Measurements from ENCODE around the gene PSTPIP2. TPM values are rescaled to one million over a fixed set of nuclear protein-coding genes. Genes with fewer than 3 reads are reported as not detected.
"Not testable (repeated sequence)": the region's sequence is repeated elsewhere in the genome, so short reads cannot be mapped to it uniquely, and the experiment has no call there.

PSTPIP2 gene
- total and polyA plus RNA-seq, 5 experiments from 2014 or later: 6.6 to 17.2 (median 10.9) TPM

- Mint-ChIP-seq H3K4me1 (peaks cover 11 to 51% (median 44%) of the 10 kb centered on the region in 4 donors), H3K27ac (peak overlapping the region; percentile 75 to 98 (median 92)), H3K9me3 (peaks cover 0 to 18% (median 7%) of the 10 kb centered on the region in 9 donors), H3K36me3 (peaks cover 6 to 17% (median 11%) of the 10 kb centered on the region in 3 donors), H3K4me3 (peak overlapping the region; percentile 57 to 85 (median 74)), H3K27me3 (no peaks in the 10 kb centered on the region)
- DNase-seq (peak in 7 of 10 donors; percentile 2 to 33 (median 20)), ATAC-seq (peak; percentile 85 to 90)
- POLR2A ChIA-PET: interaction anchor here (1.0 to 1.1 kb wide), 2 partner anchors 9 to 43 kb away, joined by 3 read pairs; no protein-coding TSS in a partner anchor
Observed at GRCh38 chr18:45998244-45998643, 73.8 kb downstream of the PSTPIP2 start.

- peak overlapping the region; percentile 62 to 85 (median 77) for H3K4me3 Mint-ChIP-seq
- peaks cover 0 to 14% (median 6%) of the 10 kb centered on the region in 9 donors for H3K9me3 Mint-ChIP-seq
- DNase-seq: peak in 6 of 10 donors; percentile 8 to 65 (median 24)
- H3K4me1 Mint-ChIP-seq: peaks cover 11 to 51% (median 44%) of the 10 kb centered on the region in 4 donors
- no peaks in the 10 kb centered on the region for H3K27me3 Mint-ChIP-seq
- H3K36me3 Mint-ChIP-seq: peaks cover 7 to 12% (median 8%) of the 10 kb centered on the region in 3 donors
- peak overlapping the region; percentile 75 to 98 (median 92) for H3K27ac Mint-ChIP-seq
- POLR2A ChIA-PET: interaction anchor here (0.7 to 1.1 kb wide), 4 partner anchors 9 to 332 kb away, joined by 3 to 4 read pairs (median 4); no protein-coding TSS in a partner anchor
- ATAC-seq: peak; percentile 60 to 71
Observed at GRCh38 chr18:45997700-45998151, 74.3 kb downstream of the PSTPIP2 start.

GRCh38 chr18:45995461-45995860, 76.6 kb downstream of the PSTPIP2 start:
- Mint-ChIP-seq H3K27ac (peak overlapping the region in 5 of 10 donors; percentile 31 to 77 (median 58)), H3K4me1 (peaks cover 10 to 43% (median 34%) of the 10 kb centered on the region in 4 donors)
- POLR2A ChIA-PET: no interaction called here

GRCh38 chr18:45993438-45993837, 78.6 kb downstream of the PSTPIP2 start:
- Mint-ChIP-seq H3K9me3 (no peaks in the 10 kb centered on the region), H3K27ac (no peak overlapping the region), H3K27me3 (no peaks in the 10 kb centered on the region), H3K4me1 (peaks cover 2 to 26% (median 22%) of the 10 kb centered on the region in 4 donors), H3K36me3 (peaks cover 0 to 29% (median 22%) of the 10 kb centered on the region in 3 donors), H3K4me3 (no peak overlapping the region)
- ATAC-seq: no peak
- POLR2A ChIA-PET: no interaction called here
- no peak for DNase-seq

More at GRCh38 chr18:45995461-45995860, 76.6 kb downstream of the PSTPIP2 start:
- DNase-seq (no peak), ATAC-seq (no peak)
- H3K9me3 Mint-ChIP-seq: no peaks in the 10 kb centered on the region
- H3K4me3 Mint-ChIP-seq: peak overlapping the region in 1 of 10 donors; percentile 3
- H3K27me3 Mint-ChIP-seq: no peaks in the 10 kb centered on the region
- peaks cover 0 to 12% (median 8%) of the 10 kb centered on the region in 3 donors for H3K36me3 Mint-ChIP-seq

- Mint-ChIP-seq H3K36me3 (peaks cover 5 to 38% (median 25%) of the 10 kb centered on the region in 3 donors), H3K4me1 (peaks cover 2 to 18% (median 13%) of the 10 kb centered on the region in 4 donors)
- H3K27me3 Mint-ChIP-seq, ATAC-seq, POLR2A ChIA-PET, H3K9me3 Mint-ChIP-seq, DNase-seq, H3K4me3 Mint-ChIP-seq, H3K27ac Mint-ChIP-seq: not testable (repeated sequence)
Observed at GRCh38 chr18:45992527-45992926, 79.5 kb downstream of the PSTPIP2 start.

- Mint-ChIP-seq H3K27ac (no peak overlapping the region), H3K4me3 (no peak overlapping the region), H3K27me3 (no peaks in the 10 kb centered on the region), H3K36me3 (peaks cover 5 to 41% (median 28%) of the 10 kb centered on the region in 3 donors), H3K9me3 (no peaks in the 10 kb centered on the region), H3K4me1 (peaks cover 2 to 14% (median 9%) of the 10 kb centered on the region in 4 donors)
- DNase-seq (no peak), ATAC-seq (no peak)
- POLR2A ChIA-PET: no interaction called here
Observed at GRCh38 chr18:45991788-45992187, 80.3 kb downstream of the PSTPIP2 start.

GRCh38 chr18:45984546-45985235, 87.4 kb downstream of the PSTPIP2 start:
- Mint-ChIP-seq H3K4me1 (no peaks in the 10 kb centered on the region), H3K4me3 (no peak overlapping the region), H3K27ac (peak overlapping the region in 1 of 10 donors; percentile 9), H3K27me3 (no peaks in the 10 kb centered on the region), H3K9me3 (no peaks in the 10 kb centered on the region), H3K36me3 (peaks cover 5 to 28% (median 17%) of the 10 kb centered on the region in 3 donors)
- no peak for ATAC-seq
- DNase-seq: no peak
- POLR2A ChIA-PET: no interaction called here

- H3K27me3 Mint-ChIP-seq: no peaks in the 10 kb centered on the region
- no peak for DNase-seq
- H3K9me3 Mint-ChIP-seq: no peaks in the 10 kb centered on the region
- H3K36me3 Mint-ChIP-seq: peaks cover 0 to 4% (median 0%) of the 10 kb centered on the region in 3 donors
- POLR2A ChIA-PET: no interaction called here
- no peaks in the 10 kb centered on the region for H3K4me1 Mint-ChIP-seq
- H3K4me3 Mint-ChIP-seq: no peak overlapping the region
- no peak for ATAC-seq
- no peak overlapping the region for H3K27ac Mint-ChIP-seq
Observed at GRCh38 chr18:45981821-45982220, 90.2 kb downstream of the PSTPIP2 start.

GRCh38 chr18:45980229-45980628, 91.8 kb downstream of the PSTPIP2 start:
- POLR2A ChIA-PET: no interaction called here
- no peaks in the 10 kb centered on the region for H3K4me1 Mint-ChIP-seq
- ATAC-seq: no peak
- H3K9me3 Mint-ChIP-seq: no peaks in the 10 kb centered on the region
- no peak overlapping the region for H3K4me3 Mint-ChIP-seq
- H3K27ac Mint-ChIP-seq: peak overlapping the region in 1 of 10 donors; percentile 1
- H3K27me3 Mint-ChIP-seq: no peaks in the 10 kb centered on the region
- peaks cover 0 to 4% (median 0%) of the 10 kb centered on the region in 3 donors for H3K36me3 Mint-ChIP-seq
- DNase-seq: no peak

GRCh38 chr18:45978084-45978483, 94.0 kb downstream of the PSTPIP2 start:
- peak overlapping the region in 1 of 10 donors; percentile 41 for H3K27ac Mint-ChIP-seq
- H3K4me3 Mint-ChIP-seq: no peak overlapping the region
- DNase-seq (no peak), ATAC-seq (no peak)
- H3K36me3 Mint-ChIP-seq: peaks cover 0 to 4% (median 0%) of the 10 kb centered on the region in 3 donors
- peaks cover 2 to 9% (median 6%) of the 10 kb centered on the region in 4 donors for H3K4me1 Mint-ChIP-seq
- no peaks in the 10 kb centered on the region for H3K27me3 Mint-ChIP-seq
- H3K9me3 Mint-ChIP-seq: no peaks in the 10 kb centered on the region
- POLR2A ChIA-PET: no interaction called here

GRCh38 chr18:45976974-45977373, 95.1 kb downstream of the PSTPIP2 start:
- Mint-ChIP-seq H3K4me1 (peaks cover 2 to 9% (median 6%) of the 10 kb centered on the region in 4 donors), H3K36me3 (no peaks in the 10 kb centered on the region), H3K4me3 (no peak overlapping the region), H3K9me3 (no peaks in the 10 kb centered on the region), H3K27ac (peak overlapping the region in 1 of 10 donors; percentile 41), H3K27me3 (no peaks in the 10 kb centered on the region)
- POLR2A ChIA-PET: interaction anchor here (0.7 kb wide), 1 partner anchor 147 kb away, joined by 4 read pairs; no protein-coding TSS in a partner anchor
- no peak for ATAC-seq
- DNase-seq: no peak

- H3K27me3 Mint-ChIP-seq: no peaks in the 10 kb centered on the region
- DNase-seq: no peak
- POLR2A ChIA-PET: interaction anchor here (0.7 kb wide), 1 partner anchor 147 kb away, joined by 4 read pairs; no protein-coding TSS in a partner anchor
- no peak overlapping the region for H3K27ac Mint-ChIP-seq
- no peak overlapping the region for H3K4me3 Mint-ChIP-seq
- ATAC-seq: no peak
- H3K9me3 Mint-ChIP-seq: no peaks in the 10 kb centered on the region
- H3K4me1 Mint-ChIP-seq: peaks cover 2 to 9% (median 6%) of the 10 kb centered on the region in 4 donors
- H3K36me3 Mint-ChIP-seq: no peaks in the 10 kb centered on the region
Observed at GRCh38 chr18:45976566-45976965, 95.5 kb downstream of the PSTPIP2 start.

- DNase-seq (peak; percentile 17 to 81 (median 60)), ATAC-seq (peak; percentile 83 to 87)
- Mint-ChIP-seq H3K4me1 (peaks cover 2 to 9% (median 7%) of the 10 kb centered on the region in 4 donors), H3K9me3 (no peaks in the 10 kb centered on the region), H3K27me3 (no peaks in the 10 kb centered on the region), H3K4me3 (peak overlapping the region in 1 of 10 donors; percentile 17), H3K36me3 (no peaks in the 10 kb centered on the region), H3K27ac (peak overlapping the region in 2 of 10 donors; percentile 33 to 34)
- POLR2A ChIA-PET: interaction anchor here (1.0 to 1.5 kb wide), 2 partner anchors 84 to 304 kb away, joined by 3 to 4 read pairs; no protein-coding TSS in a partner anchor
Observed at GRCh38 chr18:45974088-45974536, 97.9 kb downstream of the PSTPIP2 start.

Data from naive thymus-derived CD8-positive, alpha-beta T cell (primary cell).